Stimulated activated CD4-positive, alpha-beta T cell treated with anti-CD3 and anti-CD28 coated beads, Interleukin-1b, Interleukin-23, amount 100 ng/mL, for 1 hour (primary cell): ENCODE results near the gene OR7C2.
"Not testable (repeated sequence)": the region's sequence is repeated elsewhere in the genome, so short reads cannot be mapped to it uniquely, and the experiment has no call there.

ENCODE experiments used
- DNase-seq, 2 donors: peaks; one replicate each; pipeline ENCODE4 v3.0.0-alpha.2; 2020; ENCODE audit warnings: low read depth in 2 of 2

OR7C2 gene

DNA sequence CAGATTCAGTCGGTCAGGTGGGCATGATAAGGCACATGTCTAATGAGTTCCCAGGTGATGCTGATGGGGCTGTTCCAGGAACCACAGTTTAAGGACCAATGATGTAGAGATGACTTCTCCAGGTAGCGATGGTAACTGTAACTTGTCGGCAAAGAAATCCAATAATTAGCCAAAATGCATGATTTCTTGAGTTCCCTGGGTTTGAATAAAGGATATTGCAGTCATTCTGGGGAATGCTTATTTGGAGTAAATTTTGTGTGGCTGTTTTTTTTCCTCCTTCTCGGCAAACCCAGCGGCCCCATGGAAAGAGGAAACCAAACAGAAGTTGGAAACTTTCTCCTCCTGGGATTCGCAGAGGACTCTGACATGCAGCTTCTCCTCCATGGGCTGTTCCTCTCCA, at the start of gene OR7C2:
OR7C2 (plus strand) TSS at position 301 of the 400 bp plus-strand sequence; CDS start at position 301, 0 bp downstream.
- DNase-seq, result no peak

DNA sequence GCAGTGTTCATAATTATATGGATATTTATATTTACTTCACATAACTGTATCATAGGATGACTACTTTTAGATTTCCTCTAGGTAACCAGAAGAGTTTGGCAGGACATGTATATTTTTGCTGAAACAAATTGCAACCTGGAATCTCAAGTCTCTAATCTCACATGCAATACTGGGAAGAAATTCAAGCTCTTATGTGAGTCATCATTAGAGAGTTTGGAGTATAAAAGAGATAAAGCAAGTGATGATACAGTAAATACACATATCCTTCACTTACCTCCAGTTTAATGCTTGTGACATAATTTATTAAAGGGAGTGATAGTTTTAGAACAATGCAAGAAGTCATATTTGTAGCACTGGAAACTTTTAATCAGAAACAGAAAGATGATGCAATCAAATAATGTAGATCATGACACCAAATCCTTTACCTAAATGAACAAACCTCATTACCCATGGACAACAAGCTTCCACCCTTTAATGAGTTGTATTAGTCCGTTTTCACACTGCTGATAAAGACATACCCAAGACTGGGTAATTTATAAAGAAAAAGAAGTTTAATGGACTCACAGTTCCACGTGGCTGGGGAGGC, 39.5 kb upstream of the OR7C2 start:
- no peak for DNase-seq

DNA sequence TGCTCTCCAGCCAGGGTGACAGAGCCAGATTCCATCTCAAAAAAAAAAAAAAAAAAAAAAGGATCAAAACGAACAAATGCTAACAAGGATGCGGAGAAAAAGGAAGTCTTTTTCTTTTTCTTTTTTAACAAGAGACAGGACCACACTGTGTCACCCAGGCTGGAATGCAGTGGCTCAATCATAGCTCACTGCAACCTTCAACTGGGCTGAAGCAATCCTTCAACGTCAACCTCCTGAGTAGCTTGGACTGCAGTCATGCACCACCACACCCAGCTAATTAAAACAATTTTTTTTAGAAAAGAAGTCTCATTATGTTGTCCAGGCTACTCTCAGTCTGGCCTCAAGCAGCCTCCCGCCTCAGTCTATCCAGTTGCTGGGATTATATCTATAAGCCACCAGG, 34.6 kb upstream of the OR7C2 start:
- no peak for DNase-seq

DNA sequence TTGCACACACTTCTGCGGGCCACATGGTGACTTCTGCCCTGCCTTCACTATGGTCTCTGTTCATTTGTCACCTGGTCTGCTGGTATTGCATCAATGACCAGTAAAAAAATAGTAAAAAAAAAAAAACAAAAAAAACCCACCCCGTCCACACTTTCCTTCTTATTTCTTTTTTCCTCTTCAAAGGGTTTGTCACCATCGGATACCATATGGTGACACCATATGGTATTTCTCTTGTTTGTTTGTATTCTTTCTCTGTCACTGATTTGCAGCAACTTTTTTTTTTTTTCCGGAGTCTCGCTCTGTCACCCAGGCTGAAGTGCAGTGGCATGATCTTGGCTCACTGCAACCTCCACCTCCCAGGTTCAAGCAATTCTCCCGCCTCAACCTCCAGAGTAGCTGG, 26.2 kb upstream of the OR7C2 start:
- no peak for DNase-seq

DNA sequence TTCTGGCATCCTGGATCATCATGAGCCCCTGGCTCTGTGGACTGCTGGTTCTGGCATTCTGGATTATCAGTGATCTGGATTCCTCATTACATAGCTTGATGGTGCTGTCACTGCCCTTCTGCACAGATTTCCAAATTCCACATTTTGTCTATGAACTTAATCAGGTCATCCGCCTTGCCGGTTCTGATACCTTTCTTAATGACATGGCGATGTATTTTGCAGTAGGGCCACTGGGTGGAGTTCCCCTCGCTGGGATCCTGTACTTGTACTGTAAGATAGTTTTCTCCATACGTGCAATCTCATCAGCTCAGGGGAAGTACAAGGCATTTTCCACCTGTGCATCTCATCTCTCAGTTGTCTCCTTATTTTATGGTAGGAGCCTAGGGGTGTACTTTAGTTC, 24.4 kb upstream of the OR7C2 start:
- DNase-seq, result no peak

DNA sequence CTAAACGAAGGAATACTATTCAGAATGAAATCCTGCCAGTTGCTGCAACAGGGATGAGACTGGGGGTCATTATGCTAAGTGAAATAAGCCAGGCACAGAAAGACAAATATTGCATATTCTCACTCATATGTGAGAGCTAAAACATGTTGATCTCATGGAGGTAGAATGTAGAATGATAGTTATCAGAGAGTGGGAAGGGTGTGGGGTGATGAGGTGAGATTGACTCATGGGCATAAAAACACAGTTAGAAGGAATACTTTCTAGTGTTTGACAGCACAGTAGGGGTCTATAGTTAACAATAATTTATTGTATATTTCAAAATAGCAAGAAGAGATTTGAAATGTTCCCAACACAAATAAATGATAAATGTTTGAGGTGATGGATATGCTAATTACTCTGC, 7.8 kb upstream of the OR7C2 start:
- DNase-seq, result no peak

DNA sequence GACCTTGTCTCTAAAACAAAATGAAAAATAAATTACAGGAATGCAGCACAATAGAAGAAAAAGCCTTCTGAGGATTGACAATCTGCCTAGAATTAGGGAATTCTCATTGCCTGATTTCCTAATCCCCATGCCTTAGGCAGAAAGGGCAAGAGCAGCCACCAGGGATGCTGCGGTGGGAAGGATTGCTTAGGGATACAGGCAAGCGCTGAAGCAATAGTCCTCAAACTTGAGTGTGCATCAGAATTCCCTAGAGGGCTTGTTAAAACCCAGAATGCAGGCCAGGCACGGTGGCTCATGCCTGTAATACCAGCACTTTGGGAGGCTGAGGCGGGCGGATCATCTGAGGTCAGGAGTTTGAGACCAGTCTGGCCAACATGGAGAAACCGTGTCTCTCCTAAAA, 1.0 kb upstream of the OR7C2 start:
- DNase-seq, result no peak

DNA sequence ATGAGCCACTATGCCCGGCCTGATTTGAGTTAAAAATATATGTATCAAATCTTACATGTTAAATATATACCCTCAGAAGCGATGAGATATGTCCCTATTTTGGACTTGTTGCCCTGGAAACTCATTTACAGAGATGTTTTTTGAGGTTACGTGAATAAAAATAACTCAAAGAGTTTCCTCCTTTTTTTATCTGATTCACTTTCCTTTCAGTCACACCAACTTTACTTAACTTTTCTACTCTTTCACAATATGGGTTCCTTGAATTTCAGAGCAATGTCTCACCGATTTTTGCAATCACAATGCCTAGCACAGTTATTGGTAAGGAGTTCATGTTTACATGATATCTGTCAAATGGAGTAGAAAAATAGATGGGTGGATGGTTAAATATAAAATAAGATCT, 2.3 kb downstream of the OR7C2 start:
- no peak for DNase-seq

DNA sequence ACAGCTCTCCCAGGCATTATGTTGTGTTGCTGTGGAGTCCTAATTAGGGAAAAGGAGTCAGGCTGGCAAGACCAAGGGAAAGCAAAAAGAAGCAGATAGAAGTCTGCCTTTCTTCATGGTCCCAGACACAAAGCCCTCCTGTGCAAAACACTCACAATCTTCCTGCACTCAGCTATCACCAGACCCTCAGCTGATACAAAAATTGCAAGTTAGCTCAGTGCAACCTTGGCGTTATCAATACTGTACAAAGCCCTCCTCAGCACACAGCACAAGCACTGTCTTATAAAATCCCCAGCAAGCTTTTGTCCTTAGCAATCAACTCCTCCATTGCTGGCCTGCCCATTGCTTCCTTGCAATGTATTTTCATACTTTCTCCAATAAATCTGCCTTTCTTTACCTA, 3.2 kb downstream of the OR7C2 start:
- no peak for DNase-seq

DNA sequence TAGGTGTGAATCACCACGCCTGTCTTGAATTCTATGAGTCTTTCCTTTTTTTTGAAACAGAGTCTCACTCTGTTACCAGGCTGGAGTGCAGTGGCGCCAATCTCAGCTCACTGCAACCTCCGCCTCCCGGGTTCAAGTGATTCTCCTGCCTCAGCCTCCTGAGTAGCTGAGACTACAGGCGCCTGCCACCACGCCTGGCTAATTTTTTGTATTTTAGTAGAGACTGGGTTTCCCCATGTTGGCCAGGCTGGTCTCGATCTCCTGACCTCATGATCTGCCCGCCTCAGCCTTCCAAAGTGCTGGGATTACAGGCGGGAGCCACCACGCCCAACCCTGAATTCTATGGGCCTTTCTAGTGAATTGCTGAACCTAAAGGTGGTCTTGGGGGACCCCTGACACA, 8.1 kb downstream of the OR7C2 start:
- DNase-seq, result not testable (repeated sequence)

DNA sequence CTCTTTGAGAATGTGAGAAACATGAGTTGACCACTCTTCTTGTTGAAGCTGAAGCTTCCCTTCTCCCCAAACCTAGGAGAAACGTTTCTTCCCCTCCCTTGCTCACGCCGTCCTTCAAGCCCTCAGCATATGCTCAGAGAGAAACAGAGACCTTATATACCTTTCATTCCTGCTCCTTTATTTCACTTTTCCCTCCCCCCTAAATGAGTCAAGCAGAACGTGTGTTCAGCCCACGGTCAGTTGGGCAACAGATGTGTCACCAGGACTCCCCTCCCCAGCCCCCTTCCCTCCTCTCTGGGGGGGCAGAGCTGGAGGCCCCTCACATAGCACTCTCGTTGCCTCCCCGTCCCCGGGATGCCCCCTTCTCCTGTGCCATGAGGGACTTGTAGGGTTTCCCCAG, 8.6 kb downstream of the OR7C2 start:
- no peak for DNase-seq

DNA sequence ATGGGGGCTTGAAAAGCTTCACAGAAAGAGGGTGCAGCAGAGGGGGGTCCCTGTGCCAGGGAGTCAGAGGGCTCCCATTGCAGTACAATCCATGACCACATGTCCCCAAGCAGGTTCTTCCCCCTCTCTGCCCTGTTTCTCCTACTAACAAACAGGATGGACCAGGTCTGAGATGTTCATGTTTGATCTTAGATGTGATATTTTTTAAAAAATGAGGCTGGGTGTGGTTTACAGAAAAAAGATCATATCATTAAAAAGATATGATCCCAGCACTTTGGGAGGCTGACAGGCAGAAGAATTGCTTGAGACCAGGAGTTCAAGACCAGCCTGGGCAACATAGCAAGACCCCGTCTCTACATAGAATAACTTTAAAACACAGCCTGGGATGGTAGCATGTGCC, 9.1 kb downstream of the OR7C2 start:
- DNase-seq, result no peak

DNA sequence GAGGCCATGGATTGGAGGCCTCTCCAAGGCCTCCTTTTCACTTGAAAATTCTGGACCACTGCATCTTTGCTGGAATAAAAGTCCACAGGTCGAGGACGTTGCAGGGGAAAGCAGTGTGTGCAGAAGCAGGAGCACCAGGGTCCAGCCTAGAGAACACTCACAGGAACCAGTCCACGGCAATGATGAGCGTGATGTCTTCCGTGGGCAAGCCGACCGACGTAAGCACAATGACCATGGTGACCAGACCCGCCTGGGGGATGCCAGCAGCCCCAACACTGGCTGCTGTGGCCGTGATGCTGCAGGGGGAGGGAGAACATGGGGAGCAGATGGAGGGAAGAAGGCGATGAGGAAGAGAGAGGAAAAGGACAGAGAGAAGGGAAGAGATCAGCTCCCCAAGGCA, 11.5 kb downstream of the OR7C2 start:
- no peak for DNase-seq

DNA sequence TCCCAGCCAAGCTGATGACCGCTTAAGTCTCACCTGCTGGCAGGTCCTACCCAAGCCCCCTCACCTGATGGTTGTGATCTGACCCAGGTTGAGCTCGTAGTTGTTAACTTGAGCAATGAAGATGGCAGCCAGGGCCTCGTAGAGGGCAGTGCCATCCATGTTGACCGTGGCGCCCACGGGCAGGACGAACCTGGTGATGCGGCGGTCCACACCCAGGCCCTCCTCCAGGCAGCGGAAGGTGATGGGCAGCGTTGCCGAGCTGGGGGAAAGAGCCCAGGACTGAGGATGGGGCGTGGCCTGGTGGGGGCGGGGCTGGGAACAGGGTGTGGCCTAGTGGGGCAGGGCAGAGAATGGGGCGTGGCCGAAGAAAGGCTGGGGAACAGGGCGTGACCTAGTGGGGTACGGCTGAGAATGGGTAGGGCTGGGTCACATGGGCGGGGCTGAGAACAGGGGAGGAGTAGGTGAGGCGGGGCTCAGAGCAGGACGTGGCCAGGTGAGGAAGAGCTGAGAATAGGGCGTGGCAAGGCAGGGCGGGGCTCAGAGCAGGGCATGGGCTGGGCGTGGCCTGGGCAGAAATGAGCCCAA, 12.9 kb downstream of the OR7C2 start:
- no peak for DNase-seq

DNA sequence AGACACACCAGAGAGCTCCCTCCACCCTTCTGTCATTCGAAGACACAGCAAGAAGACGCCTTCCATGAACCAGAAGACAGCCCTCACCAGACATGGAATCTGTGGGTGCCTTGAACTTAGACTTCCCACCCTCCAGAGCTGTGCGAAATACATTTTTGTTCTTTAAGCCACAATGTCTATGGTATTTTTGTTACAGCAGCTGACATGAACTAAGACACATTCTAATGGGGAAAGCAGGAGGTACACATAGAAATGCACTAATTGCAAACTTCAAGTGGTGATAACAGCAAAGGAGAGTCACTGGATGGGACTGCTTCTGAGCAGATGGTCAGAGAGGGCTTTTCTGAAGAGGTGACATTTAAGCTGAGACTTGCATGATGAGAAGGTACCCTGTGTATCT, 16.2 kb downstream of the OR7C2 start:
- no peak for DNase-seq

DNA sequence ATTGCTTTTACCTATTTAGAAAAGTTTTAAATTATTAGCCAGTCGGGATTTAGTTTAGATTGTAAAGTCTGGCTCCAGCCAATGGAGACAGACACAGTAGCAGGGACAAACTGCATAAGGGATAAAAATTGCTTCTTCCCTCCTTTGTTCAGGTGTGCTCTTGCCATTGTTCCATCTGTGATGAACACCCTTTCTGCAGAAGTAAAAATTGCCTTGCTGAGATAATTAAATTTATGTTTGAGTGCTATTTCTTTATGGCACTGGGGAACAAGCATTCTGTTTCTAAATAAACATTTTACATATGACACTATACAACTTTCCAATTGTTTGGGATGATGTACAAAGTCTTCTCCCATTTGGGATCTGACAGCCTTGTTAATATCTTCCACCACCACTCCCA, 18.0 kb downstream of the OR7C2 start:
- DNase-seq, result no peak

DNA sequence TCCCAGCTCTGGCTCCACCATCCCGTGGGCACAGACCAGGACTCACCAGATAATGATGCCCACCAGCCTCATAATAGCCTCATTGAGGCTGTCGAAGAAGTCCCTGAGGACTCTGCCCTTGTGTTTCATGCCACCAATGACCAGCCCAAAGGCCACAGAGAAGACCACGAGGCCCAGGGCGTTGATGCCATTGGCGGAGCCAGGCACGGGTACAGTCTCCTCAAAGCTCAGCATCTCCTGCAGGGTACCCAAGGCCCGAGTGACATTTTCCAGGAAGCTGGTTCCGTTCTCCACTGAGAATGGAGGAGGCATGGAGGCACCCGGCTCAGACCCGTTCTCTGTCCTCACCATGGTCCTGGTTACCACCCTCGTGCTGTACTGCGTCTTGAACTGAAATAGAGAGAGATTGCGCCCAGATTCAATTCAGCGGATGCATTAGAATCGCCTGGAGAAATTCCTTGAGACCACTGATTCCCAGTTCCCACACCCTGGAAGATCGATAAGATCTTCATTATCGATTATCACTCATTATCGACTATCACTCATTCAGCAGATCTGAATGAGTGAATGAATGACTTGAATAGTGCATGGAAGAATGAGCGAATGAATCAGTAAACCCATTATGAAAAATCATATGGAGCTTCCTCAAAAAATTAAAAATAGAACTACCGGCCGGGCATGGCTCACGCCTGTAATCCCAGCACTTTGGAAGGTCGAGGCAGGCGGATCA, 20.8 kb downstream of the OR7C2 start:
- no peak for DNase-seq

DNA sequence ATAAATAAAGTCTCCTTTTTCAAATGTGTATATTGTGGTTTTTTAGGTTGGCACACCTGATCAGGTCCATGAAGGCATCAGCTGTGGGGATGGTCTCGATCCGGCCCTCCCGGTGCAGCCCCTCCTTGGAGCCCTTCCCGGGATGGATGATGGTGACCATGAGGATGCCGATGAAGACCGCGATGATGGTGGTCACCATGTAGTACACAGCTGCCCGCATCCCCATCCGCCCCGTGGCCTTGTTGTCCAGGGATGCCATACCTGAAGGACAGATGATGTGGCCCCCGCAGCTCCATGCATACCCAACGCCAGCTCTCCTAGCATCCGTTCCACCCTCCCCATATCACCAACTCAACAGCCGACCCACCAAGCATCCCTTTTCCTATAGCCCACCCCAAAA, 27.0 kb downstream of the OR7C2 start:
- DNase-seq, result no peak

DNA sequence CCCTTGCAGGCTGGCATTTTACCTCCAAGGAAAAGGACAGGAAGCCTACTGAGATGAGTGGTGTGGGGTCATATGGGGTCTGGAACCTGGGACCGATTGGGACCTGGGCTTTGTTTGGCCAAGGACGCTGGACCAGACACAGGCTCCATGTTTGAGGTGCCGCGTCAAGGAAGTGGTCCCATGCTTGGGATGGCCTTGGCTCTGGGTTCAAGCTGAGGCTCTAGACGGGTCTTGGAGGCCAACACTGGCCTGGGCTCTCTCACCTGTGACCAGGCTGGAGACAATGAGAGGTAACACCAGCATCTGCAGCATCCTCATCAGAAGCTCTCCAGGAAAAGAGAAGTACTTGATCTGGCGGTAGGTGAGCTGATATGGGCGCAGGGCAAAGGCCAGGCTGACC, 30.2 kb downstream of the OR7C2 start:
- no peak for DNase-seq

DNA sequence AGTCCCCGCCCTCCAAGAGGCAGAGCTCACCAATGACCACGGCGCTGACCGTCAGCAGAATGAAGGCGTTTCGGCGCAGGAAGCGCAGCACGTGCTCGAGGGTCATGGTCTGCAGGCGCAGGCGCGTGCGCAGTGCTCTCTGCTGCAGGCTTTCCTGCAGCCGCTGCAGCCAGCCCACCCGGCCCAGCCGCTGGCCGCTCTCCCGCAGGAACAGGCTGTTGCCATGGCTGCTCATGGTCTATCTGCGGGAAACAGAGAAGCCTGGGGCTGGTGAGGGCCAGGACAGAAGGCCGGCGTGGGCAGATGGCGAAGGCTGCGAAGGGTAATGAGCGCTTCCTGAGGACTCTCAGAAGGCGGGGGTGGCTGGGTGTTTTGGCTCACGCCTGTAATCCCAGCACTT, 31.4 kb downstream of the OR7C2 start:
- no peak for DNase-seq

DNA sequence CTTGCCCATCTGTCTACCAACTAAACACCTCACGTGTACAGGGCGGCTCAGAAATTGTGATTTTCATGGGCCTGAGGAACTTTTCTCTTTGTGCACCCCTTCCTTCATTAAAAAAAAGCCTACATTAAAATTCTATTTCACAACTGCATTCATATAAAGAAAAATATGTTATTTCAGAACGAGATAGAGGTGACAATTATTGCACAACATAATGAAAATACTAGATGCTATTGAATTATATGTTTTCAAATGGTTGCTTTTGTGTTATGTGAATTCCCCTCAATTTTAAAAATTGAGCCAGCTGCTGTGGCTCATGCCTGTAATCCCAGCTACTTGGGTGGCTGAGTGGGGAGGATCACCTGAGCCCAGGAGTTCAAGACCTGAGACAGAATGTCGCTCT, 33.2 kb downstream of the OR7C2 start:
- DNase-seq, result no peak

DNA sequence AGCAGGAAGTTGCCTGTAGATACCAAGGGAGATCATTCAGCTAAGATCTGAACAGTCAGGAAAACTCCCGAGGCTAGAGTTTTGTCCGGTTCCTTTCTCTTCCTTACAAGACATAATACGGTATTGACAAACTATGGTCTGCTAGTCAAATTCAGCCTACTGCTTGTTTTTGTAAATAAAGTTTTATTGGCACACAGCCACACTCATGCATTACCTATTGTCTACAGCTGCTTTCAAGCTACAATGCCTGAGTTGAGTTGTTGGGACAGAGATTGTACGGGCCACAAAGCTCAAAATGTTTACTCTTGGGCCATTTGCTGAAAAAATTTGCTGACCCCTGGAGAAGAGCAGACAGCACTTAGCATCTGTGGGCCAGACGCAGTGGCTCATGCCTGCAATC, 35.8 kb downstream of the OR7C2 start:
- no peak for DNase-seq

DNA sequence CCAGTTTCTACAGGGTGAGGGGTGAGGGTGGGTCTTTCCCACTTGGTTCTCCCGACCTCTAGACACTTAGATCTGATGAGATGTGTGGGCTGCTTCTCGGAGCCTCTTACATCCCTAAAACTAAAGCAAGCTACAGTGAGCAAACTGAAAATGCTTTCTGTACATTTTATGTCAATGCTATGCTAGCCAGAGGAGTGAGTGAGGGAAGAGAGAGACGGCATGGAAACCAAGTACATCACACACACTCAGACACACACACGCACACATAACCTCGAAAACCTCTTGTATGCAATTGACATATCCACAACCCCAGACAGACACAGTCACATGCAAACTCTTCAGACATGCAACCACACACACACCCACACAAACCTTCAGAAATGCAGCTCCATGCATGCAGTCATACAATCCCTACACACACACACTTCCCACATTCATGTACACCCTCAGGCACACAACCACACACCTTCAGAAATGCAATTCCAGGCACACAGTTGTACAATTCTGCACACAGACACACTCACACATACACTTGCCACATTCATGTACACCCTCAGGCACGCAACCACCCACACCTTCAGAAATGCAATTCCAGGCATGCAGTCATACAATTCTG, 37.0 kb downstream of the OR7C2 start:
- DNase-seq, result no peak
